OCI-LY3 (cell line): ENCODE measurements around the gene PDGFC.
A peak's percentile ranks its signal among the peaks of the same experiment; 100 is the strongest.

Experiments used
- H2AFZ ChIP-seq: fragments of 200-600, 300-600 bp; shearing (Covaris generic); 2 replicates; pipeline ENCODE4 v1.6.0; 2014; ENCODE audit warnings: antibody characterized with exemption, low read depth, low read length
- H3K27ac ChIP-seq: fragments of 200-600, 300-600 bp; sonication (generic); 2 replicates; pipeline ENCODE4 v1.5.1; 2014; ENCODE audit warnings: mild to moderate bottlenecking, low read length, moderate library complexity, mixed read lengths
- H3K27me3 ChIP-seq: fragments of 200-600, 300-600 bp; sonication (generic); 2 replicates; pipeline ENCODE4 v1.6.1; 2014; ENCODE audit warnings: low read depth, low read length, mixed read lengths
- H3K36me3 ChIP-seq: fragments of 200-600, 300-600 bp; sonication (generic); replicated peaks from 2 replicates; pipeline ENCODE3; 2014; ENCODE audit warnings: low read depth, low read length, mixed read lengths
- H3K4me1 ChIP-seq: fragments of 300-600, 200-600 bp; sonication (generic); 2 replicates; pipeline ENCODE4 v1.6.1; 2014; ENCODE audit warnings: low read length, mixed read lengths
- H3K4me2 ChIP-seq: fragments of 200-600, 300-600 bp; sonication (generic); 2 replicates; pipeline ENCODE4 v1.6.1; 2014; ENCODE audit warnings: low read length, mixed read lengths
- H3K4me3 ChIP-seq: fragments of 300-600, 200-600 bp; sonication (generic); 2 replicates; pipeline ENCODE4 v1.5.1; 2014; ENCODE audit warnings: antibody characterized with exemption, mild to moderate bottlenecking, low read length, moderate library complexity
- H3K79me2 ChIP-seq: fragments of 300-600, 200-600 bp; shearing (Covaris generic); 2 replicates; pipeline ENCODE4 v1.6.1; 2014; ENCODE audit warnings: mild to moderate bottlenecking, low read length, mixed read lengths
- H3K9ac ChIP-seq: fragments of 300-600, 200-600 bp; shearing (Covaris generic); 2 replicates; pipeline ENCODE4 v1.6.0; 2014; ENCODE audit warnings: mild to moderate bottlenecking, low read length, moderate library complexity
- H3K9me3 ChIP-seq: fragments of 200-600, 300-600 bp; shearing (Covaris generic); 2 replicates; pipeline ENCODE4 v1.6.1; 2014; ENCODE audit warnings: low read length, mixed read lengths; ENCODE audit not compliant: insufficient read depth
- H4K20me1 ChIP-seq: fragments of 200-600, 300-600 bp; sonication (generic); 2 replicates; pipeline ENCODE4 v1.6.1; 2016; ENCODE audit warnings: low read length, mixed read lengths; ENCODE audit not compliant: insufficient read depth
- EZH2phosphoT487 ChIP-seq: fragments of 200-600 bp; shearing (Covaris generic); IDR thresholded peaks from 2 replicates; pipeline ENCODE4 v1.6.1; 2018; ENCODE audit warnings: antibody characterized with exemption, mixed run types, low read depth
- TF ChIP-seq, protein P1 (sequence below): fragments of 200-600, 300-600 bp; sonication (generic); IDR thresholded peaks from 2 replicates; pipeline ENCODE4 v1.5.1; 2014; ENCODE audit warnings: antibody characterized with exemption, low read length, low read depth

Gene PDGFC

DNA sequence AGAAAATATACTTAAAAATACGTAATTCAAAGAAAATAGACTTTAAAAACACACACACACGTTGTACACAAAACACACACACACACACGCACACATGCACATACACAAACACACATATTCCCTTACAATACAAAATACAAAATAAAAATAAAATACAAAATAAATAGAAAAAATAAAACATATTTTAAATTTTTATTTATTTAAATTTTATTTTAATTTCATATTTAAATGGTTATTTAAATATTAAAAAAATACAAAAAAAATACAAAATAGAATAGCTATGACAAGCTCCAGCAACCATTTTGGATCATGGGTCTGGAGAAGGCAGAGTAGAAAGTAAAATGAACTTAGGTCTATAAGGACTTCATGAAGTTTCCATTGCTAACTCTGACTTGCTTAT lies 34.2 kb upstream of the PDGFC start:
- Histone ChIP-seq H3K36me3 (no peaks in the 10 kb centered on the region), H3K9ac (no peak overlapping the region), H3K4me3 (no peak overlapping the region), H3K4me1 (no peaks in the 10 kb centered on the region), H3K9me3 (no peaks in the 10 kb centered on the region), H3K27ac (no peak overlapping the region), H3K4me2 (no peak overlapping the region), H2AFZ (no peak overlapping the region), H3K27me3 (no peaks in the 10 kb centered on the region), H3K79me2 (no peaks in the 10 kb centered on the region), H4K20me1 (no peaks in the 10 kb centered on the region)
- no peak for TF ChIP-seq EZH2phosphoT487
- TF ChIP-seq, protein P1, sequence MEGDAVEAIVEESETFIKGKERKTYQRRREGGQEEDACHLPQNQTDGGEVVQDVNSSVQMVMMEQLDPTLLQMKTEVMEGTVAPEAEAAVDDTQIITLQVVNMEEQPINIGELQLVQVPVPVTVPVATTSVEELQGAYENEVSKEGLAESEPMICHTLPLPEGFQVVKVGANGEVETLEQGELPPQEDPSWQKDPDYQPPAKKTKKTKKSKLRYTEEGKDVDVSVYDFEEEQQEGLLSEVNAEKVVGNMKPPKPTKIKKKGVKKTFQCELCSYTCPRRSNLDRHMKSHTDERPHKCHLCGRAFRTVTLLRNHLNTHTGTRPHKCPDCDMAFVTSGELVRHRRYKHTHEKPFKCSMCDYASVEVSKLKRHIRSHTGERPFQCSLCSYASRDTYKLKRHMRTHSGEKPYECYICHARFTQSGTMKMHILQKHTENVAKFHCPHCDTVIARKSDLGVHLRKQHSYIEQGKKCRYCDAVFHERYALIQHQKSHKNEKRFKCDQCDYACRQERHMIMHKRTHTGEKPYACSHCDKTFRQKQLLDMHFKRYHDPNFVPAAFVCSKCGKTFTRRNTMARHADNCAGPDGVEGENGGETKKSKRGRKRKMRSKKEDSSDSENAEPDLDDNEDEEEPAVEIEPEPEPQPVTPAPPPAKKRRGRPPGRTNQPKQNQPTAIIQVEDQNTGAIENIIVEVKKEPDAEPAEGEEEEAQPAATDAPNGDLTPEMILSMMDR: no peak

DNA sequence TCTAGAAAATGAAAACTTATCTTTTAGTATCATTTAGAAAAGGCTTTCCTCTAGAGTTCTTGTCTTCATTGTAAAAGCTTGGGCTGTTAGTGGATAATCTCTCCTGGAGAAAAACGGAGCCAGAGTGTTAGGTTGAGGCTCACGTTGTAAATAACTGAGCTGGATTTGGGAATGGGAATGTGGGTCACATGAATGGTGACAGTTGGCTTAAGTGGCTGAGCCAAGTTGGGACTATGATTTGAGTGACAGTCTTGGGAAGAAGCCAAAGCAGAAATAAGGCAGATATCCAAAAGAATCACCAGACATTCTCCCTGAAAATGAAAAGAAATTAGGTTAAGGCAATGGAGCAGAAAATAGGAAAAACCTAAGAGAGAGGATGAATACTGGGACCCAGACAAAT lies 33.6 kb upstream of the PDGFC start:
- no peaks in the 10 kb centered on the region for H3K36me3 ChIP-seq
- no peaks in the 10 kb centered on the region for H3K4me1 ChIP-seq
- TF ChIP-seq EZH2phosphoT487: no peak
- TF ChIP-seq, protein P1: no peak
- no peaks in the 10 kb centered on the region for H3K9me3 ChIP-seq
- no peak overlapping the region for H3K27ac ChIP-seq
- H3K4me3 ChIP-seq: no peak overlapping the region
- H4K20me1 ChIP-seq: no peaks in the 10 kb centered on the region
- peak overlapping the region; percentile 61 for H2AFZ ChIP-seq
- H3K9ac ChIP-seq: no peak overlapping the region
- H3K79me2 ChIP-seq: no peaks in the 10 kb centered on the region
- H3K27me3 ChIP-seq: no peaks in the 10 kb centered on the region
- 0 out of 2 replicates have a peak overlapping the region, but pooled peaks have one; percentile 7 for H3K4me2 ChIP-seq

DNA sequence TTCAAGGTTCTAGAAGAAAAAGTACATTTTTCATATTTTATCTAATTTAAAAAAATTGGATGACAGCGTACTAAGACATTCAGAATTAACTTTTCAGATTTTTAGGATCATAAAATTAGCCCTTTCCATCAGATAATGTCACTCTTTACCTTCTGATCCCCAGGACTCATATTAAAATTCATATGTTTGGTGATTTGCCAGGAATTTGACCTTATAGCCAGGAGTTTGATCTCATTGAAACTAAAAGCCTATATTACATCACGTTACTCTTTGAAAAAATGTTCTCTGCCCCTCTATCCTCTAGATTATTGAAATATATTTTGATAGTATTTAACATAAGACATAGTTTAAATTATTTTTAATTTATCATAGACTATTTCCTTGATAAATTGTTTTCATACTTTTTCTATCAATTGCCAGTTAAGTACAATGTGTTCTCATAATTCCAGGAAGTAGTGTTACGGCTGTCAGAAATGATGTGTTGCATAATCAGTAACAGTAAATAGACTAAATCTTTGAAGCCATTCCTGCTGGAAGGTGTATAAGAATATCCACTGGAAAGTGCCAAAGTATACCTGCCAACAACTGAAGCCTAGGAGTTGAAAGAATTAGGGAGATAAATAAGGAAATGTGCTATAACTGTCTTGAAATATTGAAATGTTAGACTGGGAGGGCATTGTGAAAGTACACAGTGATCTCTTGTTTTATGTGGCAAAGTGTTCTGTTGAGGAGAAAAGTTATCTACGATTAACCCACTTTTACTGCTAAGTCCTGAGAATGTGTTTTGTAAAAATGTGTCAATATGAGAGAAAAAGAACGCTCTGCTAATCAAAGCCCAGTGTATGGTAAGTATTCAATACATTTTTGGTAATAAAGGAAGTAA lies 32.9 kb upstream of the PDGFC start:
- H3K4me3 ChIP-seq: no peak overlapping the region
- peak overlapping the region; percentile 61 for H2AFZ ChIP-seq
- no peaks in the 10 kb centered on the region for H3K4me1 ChIP-seq
- no peaks in the 10 kb centered on the region for H3K27me3 ChIP-seq
- no peak overlapping the region for H3K9ac ChIP-seq
- no peak for TF ChIP-seq EZH2phosphoT487
- TF ChIP-seq, protein P1: no peak
- H4K20me1 ChIP-seq: no peaks in the 10 kb centered on the region
- no peaks in the 10 kb centered on the region for H3K36me3 ChIP-seq
- 0 out of 2 replicates have a peak overlapping the region, but pooled peaks have one; percentile 7 for H3K4me2 ChIP-seq
- H3K79me2 ChIP-seq: no peaks in the 10 kb centered on the region
- no peaks in the 10 kb centered on the region for H3K9me3 ChIP-seq
- no peak overlapping the region for H3K27ac ChIP-seq

DNA sequence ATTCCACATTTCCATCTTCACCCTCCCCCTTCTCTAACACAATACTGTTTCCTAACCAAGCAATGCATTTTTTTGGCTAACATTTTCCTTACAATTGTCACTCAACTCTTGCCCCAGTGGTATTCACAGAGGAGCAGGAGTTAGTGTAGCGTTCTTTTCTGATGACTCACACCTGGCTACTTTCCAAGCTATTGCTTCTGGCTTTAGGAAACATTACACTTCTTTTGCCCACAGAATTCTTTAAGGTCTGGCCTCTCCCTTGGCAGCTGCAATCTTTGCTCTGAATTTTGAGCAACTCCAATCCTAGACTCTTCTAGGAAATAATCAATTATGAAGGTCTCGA lies 27.5 kb upstream of the PDGFC start:
- TF ChIP-seq, protein P1: no peak
- no peak for TF ChIP-seq EZH2phosphoT487
- H3K9me3 ChIP-seq: no peaks in the 10 kb centered on the region
- H3K9ac ChIP-seq: no peak overlapping the region
- H3K27me3 ChIP-seq: no peaks in the 10 kb centered on the region
- H3K4me3 ChIP-seq: no peak overlapping the region
- H3K36me3 ChIP-seq: no peaks in the 10 kb centered on the region
- no peaks in the 10 kb centered on the region for H4K20me1 ChIP-seq
- no peak overlapping the region for H3K27ac ChIP-seq
- no peak overlapping the region for H3K4me2 ChIP-seq
- H2AFZ ChIP-seq: no peak overlapping the region
- no peaks in the 10 kb centered on the region for H3K79me2 ChIP-seq
- H3K4me1 ChIP-seq: no peaks in the 10 kb centered on the region
